ENCODE results near the gene GNG10.
A peak's percentile ranks its signal among the peaks of the same experiment; 100 is the strongest.
"Not testable (repeated sequence)": the region's sequence is repeated elsewhere in the genome, so short reads cannot be mapped to it uniquely, and the experiment has no call there.

Gene GNG10

GRCh38 chr9:111661150-111661801, at the start of gene GNG10:
Gene GNG10 (plus strand): TSS chr9:111661605. CDS start chr9:111661635, 30 bp downstream.
- DNase-seq (ENCODE audit: low read depth in 2 of 3, low spot score in 2 of 3), result peak; percentile 25 to 55 (median 47)

DNA sequence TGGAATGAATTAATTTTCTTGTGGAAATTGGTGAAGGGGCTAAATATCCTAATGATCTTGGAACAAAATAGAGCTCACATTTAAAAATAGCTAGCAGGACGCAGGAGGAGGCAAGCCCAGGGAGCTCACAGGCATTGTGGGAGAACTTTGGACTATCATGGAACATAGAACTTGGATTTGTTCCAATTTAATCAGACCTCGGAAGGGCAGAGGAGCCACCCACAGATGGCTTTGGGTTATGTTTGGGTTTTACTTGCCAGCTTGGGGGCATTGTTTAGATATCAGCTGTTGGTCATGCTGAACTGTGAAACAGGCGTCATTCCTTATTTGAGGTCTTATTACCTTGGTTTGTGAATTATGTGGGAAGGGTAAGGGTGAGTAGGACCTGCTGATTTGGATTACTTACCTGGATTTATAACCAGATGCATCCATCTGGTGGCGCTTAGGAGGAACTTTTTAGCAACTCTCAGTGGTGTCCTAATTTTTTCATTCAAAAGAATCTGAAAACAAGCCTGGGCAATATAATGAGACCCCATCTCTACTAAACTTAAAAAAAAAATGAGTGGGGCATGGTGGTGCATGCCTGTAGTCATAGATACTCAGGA, 47.9 kb upstream of the GNG10 start:
- DNase-seq (ENCODE audit: low read depth in 2 of 3, low spot score in 2 of 3), result no peak

- no peak for DNase-seq (ENCODE audit: low read depth in 2 of 3, low spot score in 2 of 3)
Measured at GRCh38 chr9:111615928-111616327, 45.5 kb upstream of the GNG10 start.

- DNase-seq (ENCODE audit: low read depth in 2 of 3, low spot score in 2 of 3), result not testable (repeated sequence)
Measured at GRCh38 chr9:111617349-111617748, 44.1 kb upstream of the GNG10 start.

DNA sequence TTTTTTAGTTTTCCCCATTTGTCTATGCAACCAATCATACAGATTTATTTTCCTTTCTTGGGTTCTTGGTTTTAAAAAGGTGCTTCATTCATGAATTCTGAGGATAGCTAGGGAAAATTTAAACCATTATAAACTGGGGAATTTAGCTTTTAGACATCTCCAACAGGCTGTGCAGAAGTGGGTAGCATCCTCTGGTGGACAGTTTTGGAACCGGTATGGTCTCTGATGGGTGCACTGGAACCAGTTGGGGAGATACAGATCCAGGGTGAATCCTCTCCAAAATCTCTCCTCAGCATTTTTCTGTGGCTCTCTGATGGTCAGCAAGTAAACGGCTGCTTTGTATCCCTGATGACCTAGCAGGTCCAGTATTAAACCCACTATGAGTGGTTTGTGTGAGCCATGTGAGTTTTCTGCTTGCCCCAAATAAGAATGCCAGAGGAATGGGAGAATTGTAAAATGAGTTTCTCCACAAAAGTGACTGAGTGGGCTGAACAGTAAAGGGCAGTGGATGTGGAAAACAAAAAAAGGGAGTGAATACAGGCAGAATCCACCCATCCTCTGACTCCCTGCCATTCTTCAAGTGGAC, 39.4 kb upstream of the GNG10 start:
- no peak for DNase-seq (ENCODE audit: low read depth in 2 of 3, low spot score in 2 of 3)

GRCh38 chr9:111622626-111623025, 38.8 kb upstream of the GNG10 start:
- DNase-seq (ENCODE audit: low read depth in 2 of 3, low spot score in 2 of 3), result no peak

DNA sequence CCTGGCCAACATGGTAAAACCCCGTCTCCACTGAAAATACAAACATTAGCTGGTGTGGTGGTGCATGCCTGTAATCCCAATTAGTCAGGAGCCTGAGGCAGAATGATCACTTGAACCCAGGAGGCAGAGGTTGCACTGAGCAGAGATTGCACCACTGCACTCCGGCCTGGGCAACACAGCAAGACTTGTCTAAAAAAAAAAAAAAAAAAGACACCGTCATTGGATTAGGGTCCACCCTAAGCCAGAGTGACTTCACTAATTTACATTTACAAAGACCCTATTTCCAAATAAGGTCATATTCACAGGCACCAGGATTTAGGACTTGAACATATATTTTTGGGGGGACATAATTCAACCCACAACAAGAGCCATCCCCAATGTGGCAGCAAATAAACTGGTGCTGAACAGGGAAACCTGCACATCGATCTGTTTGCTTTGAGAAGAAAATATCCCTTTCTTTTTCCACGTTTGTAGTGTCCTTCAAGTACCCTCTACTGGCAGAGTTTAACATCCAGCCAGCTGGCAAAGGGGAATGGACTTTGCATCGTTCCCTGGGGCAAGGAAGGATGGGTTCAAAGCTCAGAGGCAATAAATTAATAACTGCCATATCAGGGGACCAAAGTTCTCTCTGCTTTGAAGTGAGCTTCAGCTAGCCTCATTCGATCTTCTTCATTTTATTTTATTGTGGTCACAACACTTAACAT, 34.0 kb upstream of the GNG10 start:
- no peak for DNase-seq (ENCODE audit: low read depth in 2 of 3, low spot score in 2 of 3)

DNA sequence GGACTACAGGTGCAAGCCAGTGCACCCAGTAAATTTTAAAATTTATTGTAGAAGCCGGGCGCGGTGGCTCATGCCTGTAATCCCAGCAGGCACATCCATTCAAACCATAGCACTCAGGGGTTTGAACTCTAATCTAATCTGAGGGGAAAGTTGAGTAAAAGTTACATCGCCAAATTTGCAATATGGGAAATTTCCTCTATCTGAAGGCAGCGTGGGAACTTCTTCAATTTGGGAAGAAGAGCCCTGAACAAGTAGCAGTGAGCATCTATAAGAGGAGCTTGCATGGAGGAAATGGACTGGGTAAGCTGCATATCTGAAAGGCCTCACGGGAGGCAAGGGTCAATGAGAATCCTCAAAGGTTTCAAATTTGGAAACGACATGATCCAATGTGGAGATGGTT, 33.0 kb upstream of the GNG10 start:
- no peak for DNase-seq (ENCODE audit: low read depth in 2 of 3, low spot score in 2 of 3)

GRCh38 chr9:111630182-111630963, 31.0 kb upstream of the GNG10 start:
- DNase-seq (ENCODE audit: low read depth in 2 of 3, low spot score in 2 of 3), result no peak

DNA sequence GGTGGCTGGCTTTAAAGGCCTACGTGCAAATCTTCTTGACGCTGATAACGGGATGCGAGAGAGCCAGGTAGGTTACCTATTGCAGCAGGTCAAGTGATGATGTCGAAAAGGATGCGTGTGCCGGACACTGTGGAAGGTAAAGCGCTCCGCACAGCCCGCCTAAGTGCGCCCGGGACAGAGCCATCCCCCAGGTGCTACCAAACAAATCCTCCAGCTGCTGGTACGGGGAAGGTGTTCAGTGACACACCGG, 30.5 kb upstream of the GNG10 start:
- no peak for DNase-seq (ENCODE audit: low read depth in 2 of 3, low spot score in 2 of 3)

GRCh38 chr9:111631214-111631971, 30.0 kb upstream of the GNG10 start, which contains the start of gene DNAJC25:
Gene DNAJC25 (plus strand): TSS chr9:111631334. CDS start chr9:111631408, 74 bp downstream.
- peak; percentile 82 to 92 (median 82) for DNase-seq (ENCODE audit: low read depth in 2 of 3, low spot score in 2 of 3)

DNA sequence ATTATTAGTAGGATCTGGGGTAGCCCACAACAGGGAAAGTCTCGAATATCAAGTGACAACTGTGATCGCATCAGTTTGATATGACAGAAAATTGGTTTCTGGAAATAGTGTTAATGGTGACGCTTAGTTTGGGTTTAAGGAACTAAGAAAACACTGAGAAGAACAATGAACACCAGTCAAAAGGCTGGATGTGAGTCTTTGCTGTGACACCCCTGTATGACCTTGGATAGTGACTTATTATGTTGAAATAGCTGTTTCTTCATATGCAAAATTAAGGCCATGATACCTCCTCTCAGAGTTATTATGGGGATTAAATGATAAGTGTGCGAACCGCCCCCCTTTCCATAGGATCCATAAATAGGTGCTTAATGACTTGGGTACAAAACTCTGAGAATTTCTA, 29.3 kb upstream of the GNG10 start:
- no peak for DNase-seq (ENCODE audit: low read depth in 2 of 3, low spot score in 2 of 3)

- no peak for DNase-seq (ENCODE audit: low read depth in 2 of 3, low spot score in 2 of 3)
Measured at GRCh38 chr9:111632695-111633388, 28.6 kb upstream of the GNG10 start.

DNA sequence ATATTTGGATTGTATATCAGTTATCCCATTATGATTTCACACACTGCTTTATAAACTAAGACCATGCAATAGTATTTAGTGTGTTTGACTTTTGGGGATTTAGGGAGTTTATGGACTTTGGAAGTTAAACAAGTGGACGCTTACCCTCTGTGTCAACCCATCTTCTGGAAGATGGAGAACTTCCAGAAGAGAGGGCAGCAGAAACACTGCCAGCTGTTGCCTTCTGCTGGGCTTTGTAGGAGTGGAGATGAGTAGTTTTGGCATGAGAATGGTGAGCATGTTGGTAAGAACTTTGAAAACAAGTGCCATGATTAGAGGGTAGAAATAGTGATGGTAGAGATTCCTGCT, 28.0 kb upstream of the GNG10 start:
- no peak for DNase-seq (ENCODE audit: low read depth in 2 of 3, low spot score in 2 of 3)

GRCh38 chr9:111634860-111635259, 26.5 kb upstream of the GNG10 start:
- no peak for DNase-seq (ENCODE audit: low read depth in 2 of 3, low spot score in 2 of 3)

GRCh38 chr9:111637421-111637950, 23.9 kb upstream of the GNG10 start:
- no peak for DNase-seq (ENCODE audit: low read depth in 2 of 3, low spot score in 2 of 3)

- no peak for DNase-seq (ENCODE audit: low read depth in 2 of 3, low spot score in 2 of 3)
Measured at GRCh38 chr9:111644195-111644772, 17.1 kb upstream of the GNG10 start.

DNA sequence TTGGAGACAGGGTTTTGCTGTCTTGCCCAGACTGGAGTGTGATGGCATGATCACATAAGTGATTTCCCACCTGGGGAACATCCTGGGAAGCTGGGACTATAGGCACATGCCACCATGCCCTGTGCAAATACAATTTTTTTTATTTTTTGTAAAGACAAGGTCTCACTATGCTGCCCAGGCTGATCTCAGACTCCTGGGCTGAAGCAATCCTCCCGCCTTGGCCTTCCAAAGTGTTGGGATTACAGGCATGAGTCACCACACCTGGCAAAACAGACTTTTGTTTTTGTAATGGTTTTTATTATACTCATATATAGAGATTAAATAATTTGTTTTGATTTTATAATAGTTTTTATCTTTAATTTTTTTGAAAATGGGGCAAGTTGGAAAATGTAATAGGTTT, 15.6 kb upstream of the GNG10 start:
- DNase-seq (ENCODE audit: low read depth in 2 of 3, low spot score in 2 of 3), result no peak

- no peak for DNase-seq (ENCODE audit: low read depth in 2 of 3, low spot score in 2 of 3)
Measured at GRCh38 chr9:111646417-111646816, 15.0 kb upstream of the GNG10 start.

DNA sequence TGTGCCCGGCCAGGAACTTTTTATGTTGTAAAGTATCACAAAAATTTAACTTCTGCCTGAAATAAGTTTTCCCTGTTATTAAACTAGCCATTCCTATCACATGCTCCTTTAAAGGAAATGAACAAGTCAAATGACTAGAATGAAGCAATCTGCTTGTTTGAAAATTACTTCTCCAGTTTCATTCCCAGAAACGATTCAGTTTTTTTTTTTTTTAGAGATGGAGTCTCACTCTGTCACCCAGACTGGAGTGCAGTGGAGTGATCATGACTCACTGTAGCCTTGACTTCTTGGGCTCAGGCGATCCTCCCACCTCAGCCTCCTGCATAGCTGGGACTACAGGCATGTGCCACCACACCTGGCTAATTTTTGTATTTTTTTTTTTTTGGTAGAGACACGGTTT, 13.3 kb upstream of the GNG10 start:
- DNase-seq (ENCODE audit: low read depth in 2 of 3, low spot score in 2 of 3), result no peak

All from activated CD8-positive, alpha-beta memory T cell treated with anti-CD3 and anti-CD28 coated beads for 48 hours (primary cell).